WTC11 (cell line): ENCODE measurements around the gene DLG1. TPM values are rescaled to one million over a fixed set of nuclear protein-coding genes. Genes with fewer than 3 reads are reported as not detected.

Source experiments
- ATAC-seq: fragments of 200-7000 bp; cut with Tn5 transposase; 2 replicates; pipeline ENCODE4 v1.10.0; 2021; ENCODE audit warnings: mild to moderate bottlenecking, moderate library complexity
- CTCF ChIA-PET: fragments of 300-600 bp; sonication (Branson Sonifier 250); formaldehyde crosslinking; loops from one replicate; lab custom pipeline; 2021; ENCODE audit warnings: antibody characterized with exemption; lab: Charles Lee
- POLR2A ChIA-PET: fragments of 350-600 bp; sonication (Branson Sonifier 250); formaldehyde crosslinking; loops from one replicate; lab custom pipeline; 2021; ENCODE audit warnings: antibody characterized with exemption; lab: Charles Lee
- DNase-seq: peaks from one replicate; pipeline ENCODE4 v3.0.0; 2021; ENCODE audit warnings: low spot score
- H3K27ac Mint-ChIP-seq: 2 replicates; pipeline ENCODE4 v1.8.0; 2021; ENCODE audit warnings: mixed read lengths
- H3K27me3 Mint-ChIP-seq: 2 replicates; pipeline ENCODE4 v1.8.0; 2021; ENCODE audit warnings: low read depth, mild to moderate bottlenecking, moderate library complexity, mixed read lengths
- H3K36me3 Mint-ChIP-seq: 2 replicates; pipeline ENCODE4 v1.8.0; 2021; ENCODE audit warnings: mixed read lengths
- H3K4me1 Mint-ChIP-seq: 2 replicates; pipeline ENCODE4 v1.8.0; 2022; ENCODE audit warnings: mixed read lengths
- H3K4me3 Mint-ChIP-seq: 2 replicates; pipeline ENCODE4 v1.8.0; 2021; ENCODE audit warnings: mild to moderate bottlenecking, moderate library complexity, mixed read lengths
- H3K9me3 Mint-ChIP-seq: 2 replicates; pipeline ENCODE4 v1.8.0; 2021; ENCODE audit warnings: mixed read lengths
- CREB1 ChIP-seq: sonication (generic); formaldehyde crosslinking; IDR thresholded peaks from 2 replicates; pipeline ENCODE4 v1.8.0; 2023; ENCODE audit warnings: mild to moderate bottlenecking, missing genetic modification reagents
- CREM ChIP-seq: sonication (generic); formaldehyde crosslinking; IDR thresholded peaks from 2 replicates; pipeline ENCODE4 v1.8.1; 2022; ENCODE audit warnings: mild to moderate bottlenecking, missing genetic modification reagents, moderate library complexity
- EMX1 ChIP-seq: fragments of 250-450 bp; sonication (Bioruptor Pico); IDR thresholded peaks from 2 replicates; pipeline ENCODE4 v1.8.0; 2021; ENCODE audit warnings: mild to moderate bottlenecking
- GABPB1 ChIP-seq: sonication (generic); formaldehyde crosslinking; IDR thresholded peaks from 2 replicates; pipeline ENCODE4 v1.8.1; 2023; ENCODE audit warnings: mild to moderate bottlenecking, missing genetic modification reagents
- GRHL2 ChIP-seq: fragments of 250-450 bp; sonication (Bioruptor Pico); IDR thresholded peaks from 2 replicates; pipeline ENCODE4 v1.8.0; 2022; ENCODE audit warnings: mild to moderate bottlenecking, moderate library complexity; ENCODE audit not compliant: insufficient replicate concordance, severe bottlenecking
- IRF2 ChIP-seq: sonication (generic); formaldehyde crosslinking; IDR thresholded peaks from 2 replicates; pipeline ENCODE4 v1.8.0; 2022; ENCODE audit warnings: low read depth, missing genetic modification reagents, borderline replicate concordance
- KAT7 ChIP-seq: sonication (generic); formaldehyde crosslinking; IDR thresholded peaks from 2 replicates; pipeline ENCODE4 v1.8.1; 2023; ENCODE audit warnings: missing genetic modification reagents, mild to moderate bottlenecking, borderline replicate concordance
- MYBL2 ChIP-seq: sonication (generic); formaldehyde crosslinking; IDR thresholded peaks from 2 replicates; pipeline ENCODE4 v1.8.1; 2023; ENCODE audit warnings: mild to moderate bottlenecking, moderate library complexity, missing genetic modification reagents
- RELA ChIP-seq: sonication (generic); formaldehyde crosslinking; IDR thresholded peaks from 2 replicates; pipeline ENCODE4 v1.8.1; 2022; ENCODE audit warnings: missing genetic modification reagents, mild to moderate bottlenecking, borderline replicate concordance
- total RNA-seq: library from RNA; stranded (reverse); gene quantifications from 3 replicates; pipeline ENCODE4 v1.2.3, GENCODE V29; 2021
- TF ChIP-seq, protein P1 (sequence below): fragments of 250-450 bp; sonication (Bioruptor Pico); IDR thresholded peaks from 2 replicates; pipeline ENCODE4 v2.1.2; 2022; ENCODE audit warnings: mild to moderate bottlenecking, moderate library complexity
- TF ChIP-seq, protein P2 (sequence below): sonication (generic); formaldehyde crosslinking; IDR thresholded peaks from 2 replicates; pipeline ENCODE4 v1.8.0; 2023; ENCODE audit warnings: missing genetic modification reagents, mild to moderate bottlenecking, borderline replicate concordance
- TF ChIP-seq, protein P3 (sequence below): sonication (generic); formaldehyde crosslinking; IDR thresholded peaks from 2 replicates; pipeline ENCODE4 v1.8.1; 2023; ENCODE audit warnings: mild to moderate bottlenecking, moderate library complexity, missing genetic modification reagents
- TF ChIP-seq, protein P4 (sequence below): fragments of 200-600 bp; IDR thresholded peaks from 2 replicates; pipeline ENCODE4 v1.8.0; 2022; ENCODE audit warnings: antibody characterized with exemption
- TF ChIP-seq, protein P5 (sequence below): sonication (generic); formaldehyde crosslinking; conservative IDR thresholded peaks from 2 replicates; pipeline ENCODE4 v1.8.1; 2022; ENCODE audit warnings: mild to moderate bottlenecking, missing genetic modification reagents
- TF ChIP-seq, protein P6 (sequence below): sonication (generic); formaldehyde crosslinking; IDR thresholded peaks from 2 replicates; pipeline ENCODE4 v1.8.0; 2022; ENCODE audit warnings: mild to moderate bottlenecking, missing genetic modification reagents
- TF ChIP-seq, protein P7 (sequence below): sonication (generic); formaldehyde crosslinking; IDR thresholded peaks from 2 replicates; pipeline ENCODE4 v1.8.1; 2022; ENCODE audit warnings: mild to moderate bottlenecking, moderate library complexity, missing genetic modification reagents

DLG1 gene
- total RNA-seq, 1 experiment from 2014 or later = 81.1 TPM

DNA sequence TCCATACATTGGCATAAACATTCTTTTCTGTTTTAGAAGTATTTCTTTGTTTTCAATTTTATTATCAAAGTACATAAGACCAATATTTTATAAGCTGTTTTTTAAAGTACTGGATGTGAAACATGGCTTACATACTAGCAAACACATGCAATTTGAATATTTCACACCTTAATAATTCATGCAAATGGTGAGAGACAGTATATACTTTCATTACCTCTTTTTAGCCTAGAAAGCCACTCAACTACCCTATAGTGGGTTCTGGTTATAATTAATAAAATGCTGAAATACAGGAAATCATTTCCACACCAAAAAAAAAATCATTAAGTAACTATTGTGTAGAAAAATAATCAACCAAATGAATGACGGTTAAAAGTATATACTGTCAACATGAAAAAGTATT is 230.3 kb downstream of the DLG1 start (continued):
- TF ChIP-seq MYBL2 = no peak

DNA sequence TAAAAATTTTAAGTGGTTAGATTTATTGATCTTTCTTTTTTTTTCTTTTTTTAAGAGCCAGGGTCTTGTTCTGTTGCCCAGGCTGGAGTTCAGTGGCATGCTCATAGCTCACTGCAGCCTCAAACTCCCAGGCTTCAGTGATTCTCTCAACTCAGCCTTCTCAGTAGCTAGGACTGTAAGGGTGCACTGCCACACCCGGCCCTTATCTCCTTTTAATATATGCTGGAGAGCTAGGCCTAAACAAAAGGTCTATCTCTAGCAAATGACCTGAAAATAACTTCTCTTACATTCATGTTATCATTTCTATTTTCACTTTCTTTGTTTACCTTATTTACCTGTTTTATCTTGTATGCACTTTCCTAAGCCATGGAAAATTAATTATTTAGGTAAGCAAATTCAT is 233.6 kb downstream of the DLG1 start:
- Mint-ChIP-seq H3K27me3 (no peaks in the 10 kb centered on the region), H3K4me1 (no peaks in the 10 kb centered on the region), H3K9me3 (no peaks in the 10 kb centered on the region), H3K36me3 (peaks cover 37% of the 10 kb centered on the region), H3K4me3 (no peak overlapping the region), H3K27ac (no peak overlapping the region)
- TF ChIP-seq GABPB1 (CRISPR knock-in tag) (no peak), MYBL2 (no peak), CREM (CRISPR knock-in tag) (no peak), RELA (no peak), KAT7 (no peak), EMX1 (CRISPR knock-in tag) (no peak), GRHL2 (CRISPR knock-in tag) (no peak), IRF2 (no peak), CREB1 (CRISPR knock-in tag) (no peak)
- TF ChIP-seq, protein P1, sequence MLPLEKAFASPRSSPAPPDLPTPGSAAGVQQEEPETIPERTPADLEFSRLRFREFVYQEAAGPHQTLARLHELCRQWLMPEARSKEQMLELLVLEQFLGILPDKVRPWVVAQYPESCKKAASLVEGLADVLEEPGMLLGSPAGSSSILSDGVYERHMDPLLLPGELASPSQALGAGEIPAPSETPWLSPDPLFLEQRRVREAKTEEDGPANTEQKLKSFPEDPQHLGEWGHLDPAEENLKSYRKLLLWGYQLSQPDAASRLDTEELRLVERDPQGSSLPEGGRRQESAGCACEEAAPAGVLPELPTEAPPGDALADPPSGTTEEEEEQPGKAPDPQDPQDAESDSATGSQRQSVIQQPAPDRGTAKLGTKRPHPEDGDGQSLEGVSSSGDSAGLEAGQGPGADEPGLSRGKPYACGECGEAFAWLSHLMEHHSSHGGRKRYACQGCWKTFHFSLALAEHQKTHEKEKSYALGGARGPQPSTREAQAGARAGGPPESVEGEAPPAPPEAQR (CRISPR knock-in tag) = no peak
- TF ChIP-seq, protein P2, sequence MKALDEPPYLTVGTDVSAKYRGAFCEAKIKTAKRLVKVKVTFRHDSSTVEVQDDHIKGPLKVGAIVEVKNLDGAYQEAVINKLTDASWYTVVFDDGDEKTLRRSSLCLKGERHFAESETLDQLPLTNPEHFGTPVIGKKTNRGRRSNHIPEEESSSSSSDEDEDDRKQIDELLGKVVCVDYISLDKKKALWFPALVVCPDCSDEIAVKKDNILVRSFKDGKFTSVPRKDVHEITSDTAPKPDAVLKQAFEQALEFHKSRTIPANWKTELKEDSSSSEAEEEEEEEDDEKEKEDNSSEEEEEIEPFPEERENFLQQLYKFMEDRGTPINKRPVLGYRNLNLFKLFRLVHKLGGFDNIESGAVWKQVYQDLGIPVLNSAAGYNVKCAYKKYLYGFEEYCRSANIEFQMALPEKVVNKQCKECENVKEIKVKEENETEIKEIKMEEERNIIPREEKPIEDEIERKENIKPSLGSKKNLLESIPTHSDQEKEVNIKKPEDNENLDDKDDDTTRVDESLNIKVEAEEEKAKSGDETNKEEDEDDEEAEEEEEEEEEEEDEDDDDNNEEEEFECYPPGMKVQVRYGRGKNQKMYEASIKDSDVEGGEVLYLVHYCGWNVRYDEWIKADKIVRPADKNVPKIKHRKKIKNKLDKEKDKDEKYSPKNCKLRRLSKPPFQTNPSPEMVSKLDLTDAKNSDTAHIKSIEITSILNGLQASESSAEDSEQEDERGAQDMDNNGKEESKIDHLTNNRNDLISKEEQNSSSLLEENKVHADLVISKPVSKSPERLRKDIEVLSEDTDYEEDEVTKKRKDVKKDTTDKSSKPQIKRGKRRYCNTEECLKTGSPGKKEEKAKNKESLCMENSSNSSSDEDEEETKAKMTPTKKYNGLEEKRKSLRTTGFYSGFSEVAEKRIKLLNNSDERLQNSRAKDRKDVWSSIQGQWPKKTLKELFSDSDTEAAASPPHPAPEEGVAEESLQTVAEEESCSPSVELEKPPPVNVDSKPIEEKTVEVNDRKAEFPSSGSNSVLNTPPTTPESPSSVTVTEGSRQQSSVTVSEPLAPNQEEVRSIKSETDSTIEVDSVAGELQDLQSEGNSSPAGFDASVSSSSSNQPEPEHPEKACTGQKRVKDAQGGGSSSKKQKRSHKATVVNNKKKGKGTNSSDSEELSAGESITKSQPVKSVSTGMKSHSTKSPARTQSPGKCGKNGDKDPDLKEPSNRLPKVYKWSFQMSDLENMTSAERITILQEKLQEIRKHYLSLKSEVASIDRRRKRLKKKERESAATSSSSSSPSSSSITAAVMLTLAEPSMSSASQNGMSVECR (CRISPR knock-in tag) = no peak
- TF ChIP-seq, protein P3, sequence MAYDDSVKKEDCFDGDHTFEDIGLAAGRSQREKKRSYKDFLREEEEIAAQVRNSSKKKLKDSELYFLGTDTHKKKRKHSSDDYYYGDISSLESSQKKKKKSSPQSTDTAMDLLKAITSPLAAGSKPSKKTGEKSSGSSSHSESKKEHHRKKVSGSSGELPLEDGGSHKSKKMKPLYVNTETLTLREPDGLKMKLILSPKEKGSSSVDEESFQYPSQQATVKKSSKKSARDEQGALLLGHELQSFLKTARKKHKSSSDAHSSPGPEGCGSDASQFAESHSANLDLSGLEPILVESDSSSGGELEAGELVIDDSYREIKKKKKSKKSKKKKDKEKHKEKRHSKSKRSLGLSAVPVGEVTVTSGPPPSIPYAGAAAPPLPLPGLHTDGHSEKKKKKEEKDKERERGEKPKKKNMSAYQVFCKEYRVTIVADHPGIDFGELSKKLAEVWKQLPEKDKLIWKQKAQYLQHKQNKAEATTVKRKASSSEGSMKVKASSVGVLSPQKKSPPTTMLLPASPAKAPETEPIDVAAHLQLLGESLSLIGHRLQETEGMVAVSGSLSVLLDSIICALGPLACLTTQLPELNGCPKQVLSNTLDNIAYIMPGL (CRISPR knock-in tag) = no peak
- TF ChIP-seq, protein P4, sequence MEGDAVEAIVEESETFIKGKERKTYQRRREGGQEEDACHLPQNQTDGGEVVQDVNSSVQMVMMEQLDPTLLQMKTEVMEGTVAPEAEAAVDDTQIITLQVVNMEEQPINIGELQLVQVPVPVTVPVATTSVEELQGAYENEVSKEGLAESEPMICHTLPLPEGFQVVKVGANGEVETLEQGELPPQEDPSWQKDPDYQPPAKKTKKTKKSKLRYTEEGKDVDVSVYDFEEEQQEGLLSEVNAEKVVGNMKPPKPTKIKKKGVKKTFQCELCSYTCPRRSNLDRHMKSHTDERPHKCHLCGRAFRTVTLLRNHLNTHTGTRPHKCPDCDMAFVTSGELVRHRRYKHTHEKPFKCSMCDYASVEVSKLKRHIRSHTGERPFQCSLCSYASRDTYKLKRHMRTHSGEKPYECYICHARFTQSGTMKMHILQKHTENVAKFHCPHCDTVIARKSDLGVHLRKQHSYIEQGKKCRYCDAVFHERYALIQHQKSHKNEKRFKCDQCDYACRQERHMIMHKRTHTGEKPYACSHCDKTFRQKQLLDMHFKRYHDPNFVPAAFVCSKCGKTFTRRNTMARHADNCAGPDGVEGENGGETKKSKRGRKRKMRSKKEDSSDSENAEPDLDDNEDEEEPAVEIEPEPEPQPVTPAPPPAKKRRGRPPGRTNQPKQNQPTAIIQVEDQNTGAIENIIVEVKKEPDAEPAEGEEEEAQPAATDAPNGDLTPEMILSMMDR = no peak
- TF ChIP-seq, protein P5, sequence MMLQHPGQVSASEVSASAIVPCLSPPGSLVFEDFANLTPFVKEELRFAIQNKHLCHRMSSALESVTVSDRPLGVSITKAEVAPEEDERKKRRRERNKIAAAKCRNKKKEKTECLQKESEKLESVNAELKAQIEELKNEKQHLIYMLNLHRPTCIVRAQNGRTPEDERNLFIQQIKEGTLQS (CRISPR knock-in tag) = no peak
- TF ChIP-seq, protein P6, sequence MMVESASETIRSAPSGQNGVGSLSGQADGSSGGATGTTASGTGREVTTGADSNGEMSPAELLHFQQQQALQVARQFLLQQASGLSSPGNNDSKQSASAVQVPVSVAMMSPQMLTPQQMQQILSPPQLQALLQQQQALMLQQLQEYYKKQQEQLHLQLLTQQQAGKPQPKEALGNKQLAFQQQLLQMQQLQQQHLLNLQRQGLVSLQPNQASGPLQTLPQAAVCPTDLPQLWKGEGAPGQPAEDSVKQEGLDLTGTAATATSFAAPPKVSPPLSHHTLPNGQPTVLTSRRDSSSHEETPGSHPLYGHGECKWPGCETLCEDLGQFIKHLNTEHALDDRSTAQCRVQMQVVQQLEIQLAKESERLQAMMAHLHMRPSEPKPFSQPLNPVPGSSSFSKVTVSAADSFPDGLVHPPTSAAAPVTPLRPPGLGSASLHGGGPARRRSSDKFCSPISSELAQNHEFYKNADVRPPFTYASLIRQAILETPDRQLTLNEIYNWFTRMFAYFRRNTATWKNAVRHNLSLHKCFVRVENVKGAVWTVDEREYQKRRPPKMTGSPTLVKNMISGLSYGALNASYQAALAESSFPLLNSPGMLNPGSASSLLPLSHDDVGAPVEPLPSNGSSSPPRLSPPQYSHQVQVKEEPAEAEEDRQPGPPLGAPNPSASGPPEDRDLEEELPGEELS (CRISPR knock-in tag) = no peak
- TF ChIP-seq, protein P7, sequence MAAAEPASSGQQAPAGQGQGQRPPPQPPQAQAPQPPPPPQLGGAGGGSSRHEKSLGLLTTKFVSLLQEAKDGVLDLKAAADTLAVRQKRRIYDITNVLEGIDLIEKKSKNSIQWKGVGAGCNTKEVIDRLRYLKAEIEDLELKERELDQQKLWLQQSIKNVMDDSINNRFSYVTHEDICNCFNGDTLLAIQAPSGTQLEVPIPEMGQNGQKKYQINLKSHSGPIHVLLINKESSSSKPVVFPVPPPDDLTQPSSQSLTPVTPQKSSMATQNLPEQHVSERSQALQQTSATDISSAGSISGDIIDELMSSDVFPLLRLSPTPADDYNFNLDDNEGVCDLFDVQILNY = no peak
- POLR2A ChIA-PET = interaction anchor here (0.7 kb wide), 1 partner anchor 640 kb away, joined by 3 read pairs; no protein-coding TSS in a partner anchor
- CTCF ChIA-PET = no interaction called here
- DNase-seq (no peak), ATAC-seq (no peak)
